Measurements from ENCODE around the gene CNTNAP5. TPM values are rescaled to one million over a fixed set of nuclear protein-coding genes. Genes with fewer than 3 reads are reported as not detected.

Gene CNTNAP5
- total and polyA plus RNA-seq, 2 donors (not counting 3 experiments of a cell fraction or from before 2014, with no cell fraction given), result not detected

- dilution Hi-C loops (cut with MboI; ENCODE audit: extremely low pct_ligation_motif_present, low sequenced_read_pairs), result no loop called here
Observed at GRCh38 chr2:124257120-124257519, 232.0 kb downstream of the CNTNAP5 start.

More at GRCh38 chr2:124257120-124257519, 232.0 kb downstream of the CNTNAP5 start:
- TF ChIP-seq POLR2AphosphoS5 (IDR thresholded peaks at IDR 0.05; ENCODE audit: insufficient read depth, low read depth, low read length), result no peak
- no peak for TF ChIP-seq FOS (IDR thresholded peaks at IDR 0.05; ENCODE audit: borderline replicate concordance, insufficient read depth, low read length)
- no peak for TF ChIP-seq CTCF (IDR thresholded peaks at IDR 0.05; ENCODE audit: extremely low read depth in 1 of 2, insufficient read depth in 1 of 2, low read depth in 1 of 2, low read length in 2 of 2)
- TF ChIP-seq MYC (IDR thresholded peaks at IDR 0.05; ENCODE audit: low read depth, low read length), result no peak
- TF ChIP-seq JUN (IDR thresholded peaks at IDR 0.05; ENCODE audit: borderline replicate concordance, insufficient read depth, insufficient read length, low read depth), result no peak
- TF ChIP-seq POLR2A (IDR thresholded peaks at IDR 0.05; ENCODE audit: low read depth, low read length), result no peak
- no peak for TF ChIP-seq EZH2 (IDR thresholded peaks at IDR 0.05; ENCODE audit: borderline replicate concordance, low read depth, low read length, severe bottlenecking)
- no peak for TF ChIP-seq MAX (IDR thresholded peaks at IDR 0.05; ENCODE audit: insufficient read depth, insufficient read length)
- TF ChIP-seq GATA2 (IDR thresholded peaks at IDR 0.05; ENCODE audit: insufficient read depth, insufficient read length, low read depth, low read length), result no peak
- Histone ChIP-seq H4K20me1 (replicated peaks; ENCODE audit: control insufficient read depth, extremely low read depth, insufficient read depth, low read length) (no peaks in the 10 kb centered on the region), H3K27me3 (ENCODE audit: control insufficient read depth in 2 of 2, insufficient read depth in 2 of 2, low read length in 2 of 2) (no peaks in the 10 kb centered on the region), H2AFZ (ENCODE audit: low read depth, low read length) (no peak overlapping the region), H3K79me2 (ENCODE audit: control insufficient read depth, insufficient read depth, low read length) (no peaks in the 10 kb centered on the region), H3K36me3 (ENCODE audit: control insufficient read depth in 2 of 2, extremely low read depth in 1 of 2, insufficient read depth in 2 of 2, low read length in 2 of 2) (no peaks in the 10 kb centered on the region), H3K4me3 (replicated peaks in 1 of 3; ENCODE audit: insufficient read depth in 1 of 3, low read depth in 1 of 3, low read length in 3 of 3) (no peak overlapping the region), H3K27ac (ENCODE audit: insufficient read depth, low read depth, low read length) (no peak overlapping the region), H3K4me1 (ENCODE audit: control insufficient read depth, extremely low read depth, insufficient read depth, low read length) (no peaks in the 10 kb centered on the region), H3K9me1 (replicated peaks; ENCODE audit: control insufficient read depth, extremely low read depth, insufficient read depth, low read length) (no peaks in the 10 kb centered on the region), H3K9ac (replicated peaks; ENCODE audit: extremely low read depth, insufficient read depth, low read length) (no peak overlapping the region), H3K4me2 (ENCODE audit: insufficient read depth, low read length) (no peak overlapping the region), H3K9me3 (replicated peaks; ENCODE audit: control insufficient read depth, insufficient read depth, low read length) (peaks cover 5% of the 10 kb centered on the region)
- POLR2A ChIA-PET, result no interaction called here
- CTCF ChIA-PET, result no interaction called here
- no peak for FAIRE-seq
- BruUV-seq (replicated peaks), result no TSS peak
- intact Hi-C loops (cut with micrococcal nuclease), result no loop called here
- DNase-seq (ENCODE audit: low read depth, low spot score), result no peak

All from endothelial cell of umbilical vein (primary cell).